UCSD-AML1 (cell line): Measurements from ENCODE around the gene TRAM2.
"Not testable (repeated sequence)": the region's sequence is repeated elsewhere in the genome, so short reads cannot be mapped to it uniquely, and the experiment has no call there.

Experiments
- DNase-seq: peaks from one replicate; lab custom pipeline; 2025; ENCODE audit not compliant: unreplicated experiment; lab: John Stamatoyannopoulos, UW

The TRAM2 gene

DNA sequence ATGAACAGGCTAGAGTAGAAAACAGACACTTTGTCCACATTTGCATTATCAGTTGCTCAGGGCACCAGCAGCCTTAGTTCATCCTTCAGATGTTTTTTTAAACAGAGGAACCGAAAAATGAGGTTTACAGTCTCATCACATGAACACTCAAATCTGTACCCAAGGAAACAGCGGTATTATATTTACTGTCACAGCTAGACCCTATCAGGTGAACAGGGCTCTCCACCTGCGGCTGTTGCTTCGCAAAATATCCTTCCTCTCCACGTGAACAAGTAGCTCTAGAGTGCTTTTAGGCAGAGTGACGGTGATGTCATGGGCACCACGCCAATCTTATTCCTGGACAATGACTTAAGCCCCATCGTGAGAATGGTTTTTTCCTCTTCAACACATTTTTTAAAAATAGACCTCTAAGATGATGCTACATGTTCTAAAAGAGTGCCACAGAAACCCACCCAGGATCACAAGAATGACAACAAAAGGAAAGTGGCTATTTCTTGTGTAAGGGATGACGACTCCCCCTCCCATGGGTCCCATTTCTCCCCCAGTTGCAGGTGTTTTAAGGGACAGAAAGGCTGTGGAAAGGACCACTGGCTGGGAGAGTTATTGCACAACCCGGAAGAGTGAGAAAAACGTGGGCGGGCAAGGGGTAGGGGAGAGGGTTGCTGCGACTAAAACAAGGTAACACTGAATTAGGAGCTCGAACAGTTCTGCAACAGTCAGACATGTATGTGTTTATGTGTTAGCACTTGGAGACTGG is 79.0 kb downstream of the TRAM2 start:
- DNase-seq: no peak

DNA sequence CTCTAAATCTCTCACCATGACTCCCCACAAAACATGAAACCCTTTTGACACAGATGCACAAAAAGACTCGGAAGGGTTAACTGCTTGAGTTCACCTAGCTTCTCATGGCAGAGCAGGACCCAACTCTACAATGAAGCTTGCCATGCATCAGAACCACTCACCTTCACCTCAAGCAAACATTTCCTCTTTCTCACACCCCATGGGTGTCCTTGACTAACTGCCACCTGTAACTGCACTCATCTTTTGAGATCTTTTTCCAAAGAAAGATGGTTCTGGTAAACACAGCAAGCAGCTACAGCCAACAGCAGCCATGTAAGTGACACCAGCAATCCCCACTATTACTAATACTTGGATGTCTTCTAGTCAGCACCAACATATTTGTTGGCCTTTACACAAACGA is 80.2 kb downstream of the TRAM2 start:
- no peak for DNase-seq

DNA sequence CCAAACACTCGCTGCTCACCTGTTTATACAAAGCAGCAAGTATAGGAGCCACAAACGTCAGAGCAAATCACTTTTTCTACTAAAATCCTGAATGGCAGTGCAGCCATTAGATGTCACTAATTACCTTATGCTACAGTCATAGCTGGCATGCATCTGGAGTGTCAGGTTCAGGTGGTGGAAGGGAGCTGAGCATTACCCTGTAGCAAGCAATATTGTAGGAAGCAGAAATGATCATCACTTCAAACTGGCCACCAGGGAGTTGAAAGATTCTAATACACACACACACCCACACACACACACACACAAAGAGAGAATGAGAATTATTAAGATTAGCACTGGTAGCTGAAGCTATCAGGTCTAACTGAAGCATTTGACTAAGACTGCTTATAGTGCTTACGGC is 80.9 kb downstream of the TRAM2 start:
- DNase-seq: no peak

DNA sequence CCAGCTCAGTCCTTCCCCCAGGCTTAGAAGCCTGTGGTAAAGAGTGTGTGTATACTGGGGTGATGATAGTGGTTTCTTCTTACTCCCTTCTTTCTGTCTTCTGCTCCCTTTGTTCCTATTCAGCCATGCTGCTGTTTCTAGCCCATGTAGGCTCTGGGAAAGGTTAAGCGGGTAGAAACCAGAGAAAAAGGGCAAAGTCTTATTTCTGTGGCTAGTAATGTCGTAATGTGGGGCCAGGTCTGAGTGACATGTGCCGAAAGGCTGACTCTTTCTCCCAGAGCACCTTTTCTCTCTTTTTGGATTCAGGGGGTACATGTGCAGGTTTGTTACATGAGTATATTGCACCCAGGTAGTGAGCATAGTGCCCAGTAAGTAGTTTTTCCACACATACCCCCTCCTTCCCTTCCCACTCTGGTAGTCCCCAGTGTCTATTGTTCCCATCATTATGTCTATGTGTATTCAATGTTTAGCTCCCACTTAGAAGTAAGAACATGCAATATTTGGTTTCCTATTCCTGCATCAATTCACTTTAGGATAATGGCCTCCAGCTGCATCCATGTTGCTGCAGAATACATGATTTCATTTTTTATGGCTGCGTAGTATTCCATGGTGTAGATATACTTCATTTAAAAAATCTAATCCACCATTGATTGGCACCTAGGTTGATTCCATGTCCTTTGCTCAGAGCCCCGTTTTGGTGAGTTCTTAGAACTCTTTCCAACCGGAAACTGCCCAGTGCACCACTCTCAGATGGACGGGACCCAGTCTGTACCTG is 82.4 kb downstream of the TRAM2 start:
- no peak for DNase-seq

DNA sequence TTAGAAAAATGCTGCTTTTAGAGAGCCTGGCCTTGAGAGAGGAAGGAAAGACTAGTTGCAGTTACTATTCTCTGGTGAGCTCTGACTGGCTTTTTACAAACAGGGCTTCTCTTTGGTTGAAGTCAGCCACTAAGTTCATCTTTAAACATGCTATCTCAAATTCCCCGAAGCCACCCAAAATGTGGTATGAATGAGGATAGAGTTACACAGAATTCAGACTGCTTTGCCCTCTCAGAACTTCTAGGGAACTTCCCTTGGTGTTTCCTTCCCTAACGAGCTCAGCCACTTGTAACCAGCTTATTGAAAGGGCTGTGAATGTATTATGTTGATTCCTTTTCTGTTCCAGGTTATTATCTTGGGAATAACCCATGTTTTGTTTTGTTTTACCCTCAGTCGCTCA is 83.2 kb downstream of the TRAM2 start:
- DNase-seq: no peak

DNA sequence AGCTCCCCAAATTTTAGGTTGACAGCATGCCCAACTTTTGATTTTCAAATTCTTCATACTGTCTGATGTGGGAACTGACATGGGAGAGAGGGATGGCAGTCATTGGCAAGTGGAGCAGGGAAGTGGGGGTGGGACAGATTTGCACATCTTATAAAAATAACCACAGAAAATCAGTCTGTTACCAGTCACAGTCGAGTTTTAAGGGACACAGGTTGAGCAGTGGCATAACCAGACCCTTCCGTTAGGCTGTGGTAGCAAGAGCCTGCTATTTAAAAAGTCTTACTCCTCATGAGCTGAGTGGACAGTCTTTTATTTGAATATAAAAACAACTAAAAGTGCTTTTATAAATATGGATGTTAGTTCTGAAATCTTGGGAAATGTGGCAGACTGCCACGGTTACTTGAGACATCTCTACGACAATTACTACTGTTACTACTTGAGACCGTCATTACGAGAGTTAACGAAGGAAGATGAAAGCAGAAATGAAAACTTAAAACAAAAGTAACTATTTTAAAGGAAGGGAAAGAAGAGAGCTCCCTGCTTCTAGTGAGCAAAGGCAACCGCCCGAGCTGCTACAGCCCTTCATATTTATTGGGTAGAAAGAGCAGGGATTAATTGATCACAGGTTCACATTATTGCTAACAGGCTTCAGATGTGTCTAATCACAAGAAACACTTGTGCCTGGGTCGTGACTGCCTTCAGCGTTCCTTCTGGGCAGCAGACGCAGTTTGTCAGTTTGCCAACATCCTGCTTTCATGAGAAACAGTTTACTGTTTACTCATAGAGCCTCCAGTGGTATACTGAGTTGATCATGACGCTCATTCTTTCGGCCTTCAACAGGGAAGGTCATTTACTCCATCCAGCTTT is 85.4 kb downstream of the TRAM2 start:
- no peak for DNase-seq

- no peak for DNase-seq
Measured at GRCh38 chr6:52489881-52490280, 87.0 kb downstream of the TRAM2 start.

- DNase-seq: no peak
Measured at GRCh38 chr6:52483671-52484003, 93.2 kb downstream of the TRAM2 start.

- DNase-seq: no peak
Measured at GRCh38 chr6:52482903-52483670, 93.8 kb downstream of the TRAM2 start.

- DNase-seq: no peak
Measured at GRCh38 chr6:52475307-52475706, 101.6 kb downstream of the TRAM2 start.

- no peak for DNase-seq
Measured at GRCh38 chr6:52474173-52474572, 102.7 kb downstream of the TRAM2 start.

DNA sequence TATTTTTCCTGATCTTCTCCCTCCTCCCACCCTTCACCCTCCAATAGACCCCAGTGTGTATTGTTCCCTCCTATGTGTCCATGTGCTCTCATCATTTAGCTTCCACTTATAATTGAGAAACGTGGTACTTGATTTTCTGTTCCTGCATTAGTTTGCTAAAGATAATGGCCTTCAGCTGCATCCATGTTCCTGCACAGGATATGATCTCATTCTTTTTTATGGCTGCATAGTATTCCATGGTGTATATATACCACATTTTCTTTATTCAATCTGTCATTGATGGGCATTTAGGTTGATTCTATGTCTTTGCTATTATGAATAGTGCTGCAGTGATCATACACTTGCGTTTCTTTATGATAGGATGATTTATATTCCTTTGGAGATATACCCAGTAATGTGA is 115.7 kb downstream of the TRAM2 start:
- not testable (repeated sequence) for DNase-seq

DNA sequence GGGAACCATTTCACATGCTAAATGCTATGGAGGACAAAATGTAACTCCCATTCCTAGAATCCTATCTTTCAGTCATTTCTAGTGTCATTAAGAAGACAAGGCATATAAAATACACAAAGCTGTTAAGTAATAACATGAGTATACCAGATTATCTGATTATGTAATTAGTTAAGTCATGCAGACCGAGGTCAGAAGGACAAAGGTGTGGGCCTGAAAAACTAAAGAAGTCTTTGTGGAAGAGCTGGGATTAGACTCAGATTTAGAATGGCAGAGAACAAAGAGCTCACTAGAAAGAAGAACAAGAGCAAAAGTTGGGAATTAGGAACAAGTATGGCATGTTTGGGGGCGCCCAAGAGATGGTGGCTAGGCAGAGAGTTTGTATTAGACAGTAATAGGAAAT is 119.8 kb downstream of the TRAM2 start:
- DNase-seq: no peak

DNA sequence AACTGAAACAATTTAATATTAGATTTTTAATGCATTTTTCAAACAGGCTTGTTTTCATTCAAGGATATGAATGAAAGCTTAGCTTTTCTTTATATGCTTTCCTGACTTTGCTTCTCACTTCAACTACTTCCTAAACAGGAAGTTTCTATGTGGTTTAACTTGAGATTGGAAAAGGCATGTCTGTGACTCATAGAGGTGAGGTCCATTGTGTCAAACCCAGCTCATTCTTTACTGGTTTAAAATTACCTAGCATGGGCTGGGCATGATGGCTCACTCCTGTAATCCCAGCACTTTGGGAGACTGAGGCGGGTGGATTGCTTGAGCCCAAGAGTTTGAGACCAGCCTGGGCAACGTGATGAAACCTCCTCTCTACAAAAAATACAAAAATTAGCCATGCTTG is 122.3 kb downstream of the TRAM2 start:
- DNase-seq: no peak
